OCI-LY7 (cell line): ENCODE data around the gene SLC26A8. TPM values are rescaled to one million over a fixed set of nuclear protein-coding genes. Genes with fewer than 3 reads are reported as not detected.

ENCODE experiments used
- BruUV-seq: library from RNA; stranded (reverse); fragments of 400-500 nt; replicated peaks from 2 replicates; lab custom pipeline; 2021; lab: Mats Ljungman, UMichigan
- CTCF ChIA-PET: fragments of 300-600 bp; sonication (Branson Sonifier 250); formaldehyde crosslinking; loops from one replicate; lab custom pipeline; 2022; ENCODE audit warnings: antibody characterized with exemption; ENCODE audit not compliant: unreplicated experiment; lab: Charles Lee
- POLR2A ChIA-PET: fragments of 300-600 bp; sonication (Branson Sonifier 250); formaldehyde crosslinking; loops from one replicate; lab custom pipeline; 2022; ENCODE audit warnings: antibody characterized with exemption; lab: Charles Lee
- DNase-seq: peaks from one replicate; pipeline ENCODE4 v3.0.0-alpha.2; 2015; ENCODE audit warnings: low spot score
- H2AFZ ChIP-seq: fragments of 200-600 bp; sonication (generic), shearing (Covaris generic); 2 replicates; pipeline ENCODE4 v1.6.1; 2014; ENCODE audit warnings: mild to moderate bottlenecking, antibody characterized with exemption, low read length, moderate library complexity
- H3K27ac ChIP-seq: fragments of 200-600 bp; sonication (generic); 2 replicates; pipeline ENCODE4 v1.5.1; 2014; ENCODE audit warnings: mixed run types, low read depth, mild to moderate bottlenecking, moderate library complexity, low read length, inconsistent platforms; ENCODE audit not compliant: poor library complexity, severe bottlenecking
- H3K36me3 ChIP-seq: fragments of 200-600 bp; sonication (generic); 2 replicates; pipeline ENCODE4 v1.6.1; 2014; ENCODE audit warnings: mild to moderate bottlenecking, antibody characterized with exemption, low read length, moderate library complexity, mixed read lengths; ENCODE audit not compliant: insufficient read depth
- H3K4me1 ChIP-seq: fragments of 200-600 bp; sonication (generic); 2 replicates; pipeline ENCODE4 v1.5.1; 2014; ENCODE audit warnings: mild to moderate bottlenecking, low read length; ENCODE audit not compliant: insufficient read depth, poor library complexity, severe bottlenecking
- H3K4me2 ChIP-seq: fragments of 200-600 bp; sonication (generic); 2 replicates; pipeline ENCODE4 v1.6.1; 2014; ENCODE audit warnings: mild to moderate bottlenecking, low read length
- H3K4me3 ChIP-seq: fragments of 200-600 bp; sonication (generic); 2 replicates; pipeline ENCODE4 v1.5.1; 2014; ENCODE audit warnings: mild to moderate bottlenecking, low read depth, low read length; ENCODE audit not compliant: poor library complexity, severe bottlenecking
- H3K79me2 ChIP-seq: fragments of 200-600 bp; sonication (generic); 2 replicates; pipeline ENCODE4 v1.6.1; 2016; ENCODE audit warnings: low read depth, mild to moderate bottlenecking, low read length, moderate library complexity, mixed read lengths; ENCODE audit not compliant: insufficient read depth
- H3K9me2 ChIP-seq: fragments of 200-600 bp; sonication (generic); 2 replicates; pipeline ENCODE4 v1.6.1; 2016; ENCODE audit warnings: mild to moderate bottlenecking, low read length, mixed read lengths; ENCODE audit not compliant: insufficient read depth
- H3K9me3 ChIP-seq: fragments of 200-600 bp; sonication (generic); 2 replicates; pipeline ENCODE4 v1.6.1; 2014; ENCODE audit warnings: mild to moderate bottlenecking, mixed run types, low read length, mixed read lengths
- H4K20me1 ChIP-seq: fragments of 200-600 bp; sonication (generic); 2 replicates; pipeline ENCODE4 v1.6.1; 2014; ENCODE audit warnings: mild to moderate bottlenecking, antibody characterized with exemption, low read length, moderate library complexity, mixed read lengths; ENCODE audit not compliant: insufficient read depth
- CTCF ChIP-seq: fragments of 200-600 bp; sonication (generic); conservative IDR thresholded peaks from 2 replicates; pipeline ENCODE4 v1.5.1; 2014; ENCODE audit warnings: mild to moderate bottlenecking, antibody characterized with exemption, low read length, moderate library complexity, mixed read lengths
- EZH2phosphoT487 ChIP-seq: fragments of 200-600 bp; sonication (generic); IDR thresholded peaks from 2 replicates; pipeline ENCODE4 v1.6.1; 2018; ENCODE audit warnings: low read depth, borderline replicate concordance, mild to moderate bottlenecking, mixed run types, antibody characterized with exemption, low read length, moderate library complexity, mixed read lengths
- intact Hi-C: fragments of 100-400 bp; cut with micrococcal nuclease; formaldehyde crosslinking; loops from one replicate; pipeline ENCODE4 v1.10.0; 2022; ENCODE audit not compliant: unreplicated experiment
- total RNA-seq, 2 experiments: library from RNA; depleted of rRNA in 1 of 2; stranded (reverse); fragments of >200 nt in 1 of 2; shearing (Covaris generic) in 1 of 2; gene quantifications; 2 replicates each; pipeline ENCODE4 v1.2.3, GENCODE V29; 2014 to 2022

SLC26A8 gene
- total RNA-seq, 2 experiments from 2014 or later: not detected

- ChIA-PET POLR2A (no interaction called here), CTCF (no interaction called here)
- Histone ChIP-seq H3K4me3 (no peak overlapping the region), H3K36me3 (no peaks in the 10 kb centered on the region), H3K9me3 (no peaks in the 10 kb centered on the region), H3K27ac (no peak overlapping the region), H3K4me2 (no peak overlapping the region), H3K79me2 (no peaks in the 10 kb centered on the region), H2AFZ (no peak overlapping the region), H3K4me1 (no peaks in the 10 kb centered on the region), H4K20me1 (no peaks in the 10 kb centered on the region), H3K9me2 (no peaks in the 10 kb centered on the region)
- TF ChIP-seq CTCF (no peak), EZH2phosphoT487 (no peak)
- no TSS peak for BruUV-seq
- intact Hi-C loops: no loop called here
- no peak for DNase-seq
These were observed 5.3 kb downstream of the SLC26A8 start for GRCh38 chr6:36019167-36019566.

GRCh38 chr6:36018339-36018738 lies 6.1 kb downstream of the SLC26A8 start:
- no peak overlapping the region for H3K4me2 ChIP-seq
- H3K27ac ChIP-seq: no peak overlapping the region
- no peak overlapping the region for H3K4me3 ChIP-seq
- no peaks in the 10 kb centered on the region for H3K36me3 ChIP-seq
- ChIA-PET POLR2A (no interaction called here), CTCF (no interaction called here)
- no peaks in the 10 kb centered on the region for H3K4me1 ChIP-seq
- no peak for DNase-seq
- intact Hi-C loops: no loop called here
- TF ChIP-seq CTCF (no peak), EZH2phosphoT487 (no peak)
- H3K9me2 ChIP-seq: no peaks in the 10 kb centered on the region
- no peaks in the 10 kb centered on the region for H3K79me2 ChIP-seq
- H2AFZ ChIP-seq: no peak overlapping the region
- H4K20me1 ChIP-seq: no peaks in the 10 kb centered on the region
- no TSS peak for BruUV-seq
- no peaks in the 10 kb centered on the region for H3K9me3 ChIP-seq

- H2AFZ ChIP-seq: no peak overlapping the region
- ChIA-PET CTCF (no interaction called here), POLR2A (no interaction called here)
These were observed 8.8 kb downstream of the SLC26A8 start for GRCh38 chr6:36015666-36016065.

More at GRCh38 chr6:36015666-36016065, 8.8 kb downstream of the SLC26A8 start:
- no peaks in the 10 kb centered on the region for H3K4me1 ChIP-seq
- H3K4me2 ChIP-seq: no peak overlapping the region
- no peaks in the 10 kb centered on the region for H3K79me2 ChIP-seq
- no peak overlapping the region for H3K27ac ChIP-seq
- TF ChIP-seq CTCF: no peak
- no peak for TF ChIP-seq EZH2phosphoT487
- H3K36me3 ChIP-seq: no peaks in the 10 kb centered on the region
- no peaks in the 10 kb centered on the region for H3K9me3 ChIP-seq
- no peak overlapping the region for H3K4me3 ChIP-seq
- no peaks in the 10 kb centered on the region for H4K20me1 ChIP-seq
- BruUV-seq: no TSS peak
- no peak for DNase-seq
- intact Hi-C loops: no loop called here
- H3K9me2 ChIP-seq: no peaks in the 10 kb centered on the region
